Fibroblast of skin of right biceps (primary cell): ENCODE results near the gene TSHB.
"Not testable (repeated sequence)": the region's sequence is repeated elsewhere in the genome, so short reads cannot be mapped to it uniquely, and the experiment has no call there.

Source experiments
- DNase-seq: peaks from one replicate; pipeline ENCODE4 v3.0.0-alpha.2; 2013

Gene TSHB

DNA sequence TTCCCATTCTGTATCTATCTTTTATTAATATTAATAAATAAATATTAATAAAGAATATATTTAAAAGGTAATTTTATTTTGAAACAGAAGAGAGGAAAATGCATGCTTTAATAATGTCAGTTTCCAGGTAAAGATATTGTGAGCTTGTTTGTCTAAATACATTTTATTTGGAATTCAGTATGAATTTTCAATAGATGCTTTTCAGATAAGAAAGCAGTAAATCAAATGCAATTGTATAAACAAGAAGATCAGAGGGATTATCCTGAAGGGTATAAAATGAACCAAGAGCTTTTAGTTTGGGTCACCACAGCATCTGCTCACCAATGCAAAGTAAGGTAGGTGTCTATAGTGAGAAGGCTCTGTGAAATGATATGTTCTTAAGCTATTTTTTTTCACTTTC lies at the start of gene TSHB:
TSS of gene TSHB (plus strand) at position 301 of the 400 bp plus-strand sequence. CDS start 3,537 bp downstream, outside the sequence.
- DNase-seq: no peak

DNA sequence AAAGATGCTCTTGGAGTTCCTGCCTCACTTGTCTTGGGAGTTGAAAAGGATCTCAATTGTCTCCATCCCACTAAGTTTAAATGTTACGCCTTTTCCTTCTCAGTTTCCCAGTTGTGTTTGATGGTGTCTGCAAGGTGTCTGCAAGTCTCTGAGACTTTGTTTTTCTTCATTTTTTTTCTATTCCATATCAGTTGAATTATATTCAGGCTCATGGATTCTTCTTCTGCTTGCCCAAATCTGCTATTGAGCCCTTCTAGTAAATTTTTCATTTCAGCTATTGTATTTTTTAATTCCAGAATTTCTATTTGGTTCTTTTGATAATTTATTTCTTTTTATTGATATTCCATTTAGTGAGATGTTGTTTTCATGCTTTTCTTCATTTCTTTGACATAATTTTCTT lies 47.4 kb upstream of the TSHB start:
- no peak for DNase-seq

DNA sequence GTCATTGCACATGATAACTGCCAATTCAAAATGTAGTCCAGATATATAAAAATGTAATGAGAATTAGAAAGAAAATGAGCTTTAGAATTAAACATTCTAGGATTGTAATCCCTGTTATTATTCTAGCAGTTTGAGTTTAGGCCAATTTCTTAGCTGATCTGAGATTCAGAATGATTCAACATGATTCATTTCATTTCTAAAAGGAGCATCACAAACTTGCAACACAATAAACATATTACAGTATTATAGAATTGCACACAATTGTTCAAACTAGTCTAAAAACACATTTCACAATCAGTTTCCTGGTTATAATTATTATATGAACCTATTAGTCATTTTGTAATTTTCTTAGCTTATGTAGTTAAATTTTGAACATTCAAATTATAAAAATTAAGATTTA lies 43.3 kb upstream of the TSHB start:
- DNase-seq: no peak

DNA sequence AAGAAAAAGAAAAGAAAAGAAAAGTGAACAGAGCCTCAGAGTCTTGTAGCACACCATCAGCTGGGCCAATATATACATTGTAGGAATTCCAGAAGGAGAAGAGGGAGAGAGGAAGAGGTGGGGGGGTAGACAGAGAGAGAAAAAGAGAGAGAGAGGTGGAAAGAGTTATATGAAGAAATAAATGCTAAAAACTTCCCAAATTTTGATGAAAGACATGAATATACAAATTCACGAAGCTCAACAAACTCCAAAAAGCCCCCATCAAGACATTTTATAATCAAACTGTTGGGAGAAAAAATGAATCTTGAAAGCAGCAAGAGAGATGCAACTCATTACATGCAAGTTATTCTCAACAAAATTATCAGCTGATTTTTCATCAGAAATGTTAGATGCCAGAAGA lies 41.5 kb upstream of the TSHB start:
- no peak for DNase-seq

DNA sequence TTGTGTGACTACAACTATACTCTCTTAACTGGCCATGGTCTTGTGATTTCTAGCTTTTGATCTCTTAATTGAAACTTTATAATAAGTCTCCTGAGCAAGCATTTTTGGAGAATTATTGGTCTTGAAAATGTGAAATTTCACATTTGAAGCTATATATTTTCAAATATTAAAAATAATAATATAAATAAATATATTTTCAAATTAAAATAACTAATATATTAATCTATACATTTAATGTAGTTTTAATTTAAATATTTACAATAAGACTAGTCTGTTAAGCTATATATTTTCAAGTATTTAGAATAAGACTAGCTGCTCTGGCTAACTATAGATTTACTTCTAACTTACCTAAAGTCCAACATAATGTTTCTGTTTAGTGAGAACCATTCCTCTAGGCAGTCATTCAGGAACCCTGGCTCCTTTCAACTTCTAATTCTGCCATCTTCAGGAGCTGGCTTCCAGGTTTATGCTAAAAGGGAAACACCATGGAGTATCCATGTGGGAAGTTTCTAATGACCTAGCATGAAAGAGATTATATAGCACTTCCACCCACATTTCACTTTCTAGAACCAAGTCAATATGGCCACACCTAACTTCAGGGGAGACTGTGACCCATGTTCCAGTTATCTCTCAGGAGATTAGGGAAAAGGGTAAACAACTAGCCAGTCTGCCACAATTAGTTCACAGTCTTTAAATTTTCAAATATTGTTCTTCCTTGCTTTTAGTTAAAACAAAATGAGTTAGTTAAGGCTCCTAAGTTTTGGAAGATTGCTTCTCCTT lies 31.9 kb upstream of the TSHB start:
- DNase-seq: no peak

DNA sequence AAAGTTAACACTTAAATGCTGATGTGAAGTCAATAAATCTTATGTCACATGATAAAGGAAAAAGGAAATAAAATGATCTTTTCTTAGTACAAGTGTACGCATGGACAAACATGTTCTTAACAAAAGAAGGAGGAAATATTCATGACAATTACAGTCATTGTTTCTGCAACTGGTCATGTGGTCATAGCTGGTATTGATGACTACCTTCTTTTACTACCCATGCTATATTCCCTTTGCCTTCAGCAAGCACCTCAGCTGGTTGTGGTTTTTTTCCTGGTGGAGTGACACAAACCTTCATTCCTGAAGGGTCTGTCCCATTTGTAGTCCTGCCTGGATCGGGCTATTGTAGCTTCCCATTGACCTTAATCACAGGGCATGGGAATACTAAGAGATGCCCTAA lies 23.4 kb upstream of the TSHB start:
- DNase-seq: no peak

DNA sequence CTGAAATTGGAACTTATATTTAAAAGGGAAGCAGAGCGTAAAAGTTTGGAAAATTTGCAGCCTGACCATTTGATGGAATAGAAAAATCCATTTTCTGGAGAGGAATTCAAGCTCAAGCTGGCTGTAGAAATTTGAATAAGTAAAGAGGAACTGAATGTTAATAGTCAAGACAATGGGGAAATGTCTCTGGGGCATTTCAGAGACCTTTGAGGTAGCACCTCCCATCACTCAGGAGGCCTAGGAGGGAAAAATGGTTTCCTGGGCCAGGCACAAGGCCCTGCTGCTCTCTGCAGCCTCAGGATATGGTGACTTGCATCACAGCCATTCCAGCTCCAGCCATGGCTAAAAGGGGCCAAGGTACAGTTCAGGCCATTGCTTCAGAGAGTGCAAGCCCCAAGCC lies 17.6 kb upstream of the TSHB start:
- DNase-seq: no peak

DNA sequence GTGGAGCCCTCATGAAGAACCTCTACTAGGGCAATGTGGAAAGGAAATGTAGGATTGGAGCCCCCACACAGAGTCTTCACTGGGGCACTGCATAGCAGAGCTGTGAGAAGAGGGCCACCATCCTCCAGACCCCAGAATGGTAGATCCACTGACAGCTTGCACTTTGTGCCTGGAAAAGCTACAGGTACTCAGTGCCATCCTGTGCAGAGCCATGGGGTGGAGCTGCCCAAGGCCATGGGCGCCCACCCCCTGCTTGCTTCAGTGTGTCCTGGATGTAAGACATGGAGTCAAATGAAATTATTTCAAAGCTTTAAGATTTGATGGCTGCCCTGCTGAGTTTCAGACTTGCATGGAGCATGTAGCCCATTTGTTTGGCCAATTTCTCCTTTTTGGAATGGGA lies 17.2 kb upstream of the TSHB start:
- DNase-seq: no peak

DNA sequence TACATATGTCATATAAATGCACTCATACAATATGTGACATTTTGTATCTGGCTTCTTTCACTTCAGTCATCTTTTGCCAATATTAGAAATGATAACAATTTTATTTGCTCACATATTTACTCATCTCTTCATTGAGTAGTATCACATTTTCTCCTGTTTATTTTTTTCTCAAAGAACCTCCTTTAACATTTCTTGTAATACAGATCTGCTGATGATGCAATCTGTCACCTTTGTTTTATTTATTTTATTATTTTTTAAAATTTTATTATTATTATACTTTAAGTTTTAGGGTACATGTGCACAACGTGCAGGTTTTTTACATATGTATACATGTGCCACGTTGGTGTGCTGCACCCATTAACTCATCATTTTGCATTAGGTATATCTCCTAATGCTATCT lies 15.8 kb upstream of the TSHB start:
- DNase-seq: no peak

DNA sequence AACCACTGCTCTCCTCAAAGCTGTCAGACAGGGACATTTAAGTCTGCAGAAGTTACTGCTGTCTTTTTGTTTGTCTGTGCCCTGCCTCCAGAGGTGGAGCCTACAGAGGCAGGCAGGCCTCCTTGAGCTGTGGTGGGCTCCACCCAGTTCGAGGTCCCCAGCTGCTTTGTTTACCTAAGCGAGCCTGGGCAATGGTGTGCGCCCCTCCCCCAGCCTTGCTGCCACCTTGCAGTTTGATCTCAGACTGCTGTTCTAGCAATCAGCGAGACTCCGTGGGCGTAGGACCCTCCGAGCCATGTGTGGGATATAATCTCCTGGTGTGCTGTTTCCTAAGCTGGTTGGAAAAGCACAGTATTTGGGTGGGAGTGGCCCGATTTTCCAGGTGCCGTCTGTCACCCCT lies 10.1 kb upstream of the TSHB start:
- DNase-seq: not testable (repeated sequence)

DNA sequence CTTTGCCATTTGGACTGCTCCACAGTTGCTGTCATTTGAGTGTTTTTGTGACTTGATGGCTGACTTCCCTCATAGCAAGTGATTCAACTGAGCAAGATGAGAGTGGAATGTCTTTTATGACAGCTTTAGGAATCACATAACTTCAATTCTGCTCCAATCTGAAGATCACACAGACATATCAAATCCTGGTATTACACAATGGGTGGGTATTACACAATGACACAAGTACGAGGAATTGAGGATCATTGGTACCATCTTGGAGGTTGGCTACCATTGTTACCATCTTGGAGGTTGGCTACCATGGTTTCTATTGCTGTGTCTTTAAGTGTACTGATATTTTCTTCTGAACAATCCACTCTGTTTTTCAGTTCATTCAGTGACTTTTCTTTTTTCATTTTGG lies 8.5 kb upstream of the TSHB start:
- no peak for DNase-seq

DNA sequence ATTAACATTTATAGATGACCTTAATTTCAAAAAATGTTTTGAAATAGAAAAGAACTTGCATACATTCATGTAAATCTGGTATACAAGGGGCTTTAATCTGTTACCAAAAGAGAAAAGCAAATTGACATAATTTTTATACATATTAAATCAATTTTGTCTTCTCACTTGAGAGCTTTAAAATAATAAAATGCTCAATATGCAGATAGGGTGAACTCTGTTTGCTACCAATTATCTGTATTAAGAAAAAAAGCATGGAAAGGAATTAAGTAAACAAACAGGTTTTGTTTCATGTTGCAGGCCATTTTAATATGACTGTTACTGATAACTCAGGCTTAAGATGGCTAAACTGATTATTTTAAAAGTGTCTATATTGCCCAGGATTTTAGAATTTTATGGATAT lies 6.0 kb upstream of the TSHB start:
- no peak for DNase-seq

DNA sequence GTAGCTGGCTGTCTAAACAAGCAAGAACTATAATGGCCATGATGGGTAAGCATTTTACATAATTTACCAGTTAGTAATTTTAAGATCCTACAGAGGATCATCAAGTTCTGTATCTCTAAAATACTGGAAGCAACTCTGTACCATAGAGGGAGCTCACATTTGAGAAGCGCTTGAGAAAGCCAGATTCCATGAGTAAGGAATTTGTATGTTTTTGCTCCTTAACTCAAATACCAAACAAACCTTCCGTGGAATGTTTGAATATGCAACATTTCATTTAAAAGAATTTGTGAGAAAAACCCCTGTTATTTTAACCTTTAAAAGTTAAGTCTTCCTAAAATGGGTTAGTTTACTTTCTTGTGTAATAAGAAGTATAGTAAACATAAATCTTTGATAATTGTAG lies 2.0 kb downstream of the TSHB start:
- no peak for DNase-seq

DNA sequence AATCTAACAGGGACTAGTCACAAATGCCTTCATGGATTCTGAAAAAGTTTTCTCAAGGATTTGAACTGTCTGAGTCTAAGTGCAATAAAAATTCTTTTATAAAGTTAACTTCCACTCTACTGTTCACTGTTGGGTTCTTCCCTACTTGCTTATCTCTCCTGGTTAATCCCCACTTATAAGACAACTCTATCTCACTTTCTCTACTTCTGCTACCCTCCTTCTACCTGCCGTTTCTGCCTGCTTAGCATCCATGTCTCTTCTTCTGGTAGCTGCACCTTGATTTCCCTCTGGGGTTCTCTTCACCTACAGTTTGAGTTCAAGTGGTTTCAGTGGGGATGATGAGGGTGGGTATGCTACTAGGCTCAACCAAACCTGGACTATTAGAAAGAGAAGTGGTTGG lies 6.0 kb downstream of the TSHB start:
- DNase-seq: no peak

DNA sequence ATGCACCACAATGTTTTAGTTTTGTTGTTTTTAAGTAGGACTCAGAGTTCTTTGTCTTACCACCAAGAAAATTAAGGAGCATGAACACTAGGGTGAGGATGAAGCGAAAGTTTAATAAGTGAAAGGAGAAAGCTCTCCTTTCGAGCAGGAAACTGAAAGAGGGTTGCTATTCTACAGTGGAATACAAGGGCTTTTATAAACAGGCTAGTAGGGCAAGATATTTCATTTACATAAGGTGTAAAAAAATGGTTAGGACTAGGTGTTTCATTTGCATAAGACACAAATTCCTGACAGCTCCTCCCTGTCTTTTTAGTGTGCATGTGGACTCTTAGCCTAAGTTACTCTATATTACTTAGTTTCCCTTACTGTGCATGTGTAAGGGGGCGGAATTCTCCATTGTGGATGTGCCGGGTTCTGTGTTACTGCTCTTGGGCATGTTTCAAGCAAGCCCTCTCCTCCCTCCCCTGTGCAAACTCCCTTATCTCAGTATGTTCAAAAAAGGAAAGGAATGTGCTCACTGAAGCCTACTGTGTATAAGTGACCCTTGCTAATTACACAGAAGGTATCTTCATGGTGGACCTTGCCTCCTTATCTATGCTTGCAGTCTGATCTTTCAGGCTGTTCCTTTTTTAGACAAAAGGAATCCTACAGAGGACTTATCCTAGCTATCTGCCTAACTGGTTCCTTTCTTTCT lies 7.3 kb downstream of the TSHB start:
- DNase-seq: no peak

DNA sequence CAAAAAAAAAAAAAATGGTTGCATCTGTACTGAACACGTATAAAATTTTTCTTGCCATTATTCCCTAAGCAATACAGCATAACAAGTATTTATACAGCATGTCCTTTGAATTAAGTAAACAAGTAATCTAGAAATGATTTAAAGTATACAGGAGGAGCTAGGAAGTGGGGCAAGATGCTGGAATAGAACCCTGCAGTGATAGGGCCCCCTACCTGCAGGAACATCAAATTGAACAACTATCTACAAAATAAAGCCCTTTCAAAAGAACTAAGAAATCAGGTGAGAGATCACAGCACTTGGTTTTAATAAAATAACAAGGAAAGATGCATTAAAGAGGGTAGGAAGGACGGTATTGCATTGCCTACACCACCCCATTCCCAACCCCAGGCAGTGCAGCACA lies 10.9 kb downstream of the TSHB start:
- DNase-seq: no peak

DNA sequence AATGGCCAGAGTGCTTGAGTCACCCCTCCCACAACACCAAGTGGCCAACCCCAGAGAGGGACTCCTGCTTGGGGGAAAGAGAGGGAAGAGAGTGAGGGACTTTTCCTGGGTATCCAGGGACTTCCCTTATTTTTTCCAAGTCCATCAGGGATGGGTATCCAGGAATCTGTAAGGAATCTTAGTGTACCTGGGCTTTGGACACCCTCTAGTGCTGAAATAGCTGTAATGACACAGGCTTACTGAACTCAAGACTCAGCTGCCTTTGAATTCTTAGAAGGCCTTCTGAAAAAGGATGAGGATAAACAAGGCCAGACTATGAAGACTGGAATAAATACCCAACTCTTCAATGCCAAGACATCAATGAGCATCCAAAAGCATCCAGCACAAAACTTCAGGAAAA lies 12.0 kb downstream of the TSHB start:
- DNase-seq: peak; percentile 20

DNA sequence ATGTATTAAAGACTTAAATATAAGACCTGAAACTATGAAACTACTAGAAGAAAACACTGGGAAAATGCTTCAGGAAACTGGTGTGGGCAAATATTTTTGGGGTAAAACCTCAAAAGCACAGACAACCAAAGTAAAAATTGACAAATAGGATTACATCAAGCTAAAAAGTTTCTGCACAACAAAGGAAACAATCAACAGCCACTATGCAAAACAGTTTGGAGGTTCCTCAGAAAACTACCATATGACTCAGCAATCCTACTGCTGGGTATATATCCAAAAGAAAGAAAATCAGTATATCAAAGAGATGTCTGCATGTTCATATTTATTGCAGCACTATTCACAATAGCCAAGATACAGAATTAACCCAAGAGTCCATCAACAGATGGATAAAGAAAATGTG lies 17.1 kb downstream of the TSHB start:
- DNase-seq: no peak

DNA sequence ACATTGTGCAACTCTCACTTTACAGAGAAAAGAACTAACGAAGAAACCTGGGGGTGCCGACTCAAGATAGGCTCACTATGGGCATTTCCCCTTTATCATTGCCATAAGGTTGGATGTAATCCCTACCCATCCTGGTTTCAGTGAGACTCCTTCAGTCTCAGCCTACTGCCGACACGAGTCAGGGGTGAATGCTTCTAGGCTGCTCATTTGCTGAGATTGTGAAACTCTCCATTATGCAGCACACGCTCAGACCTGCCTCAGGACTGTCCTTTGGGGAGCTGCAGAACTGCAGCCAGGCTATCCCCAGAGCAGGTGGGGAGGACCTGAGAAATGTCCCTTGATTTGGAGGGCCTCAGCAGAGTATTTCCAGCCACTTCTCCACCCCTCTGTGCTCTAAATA lies 22.2 kb downstream of the TSHB start:
- DNase-seq: no peak

DNA sequence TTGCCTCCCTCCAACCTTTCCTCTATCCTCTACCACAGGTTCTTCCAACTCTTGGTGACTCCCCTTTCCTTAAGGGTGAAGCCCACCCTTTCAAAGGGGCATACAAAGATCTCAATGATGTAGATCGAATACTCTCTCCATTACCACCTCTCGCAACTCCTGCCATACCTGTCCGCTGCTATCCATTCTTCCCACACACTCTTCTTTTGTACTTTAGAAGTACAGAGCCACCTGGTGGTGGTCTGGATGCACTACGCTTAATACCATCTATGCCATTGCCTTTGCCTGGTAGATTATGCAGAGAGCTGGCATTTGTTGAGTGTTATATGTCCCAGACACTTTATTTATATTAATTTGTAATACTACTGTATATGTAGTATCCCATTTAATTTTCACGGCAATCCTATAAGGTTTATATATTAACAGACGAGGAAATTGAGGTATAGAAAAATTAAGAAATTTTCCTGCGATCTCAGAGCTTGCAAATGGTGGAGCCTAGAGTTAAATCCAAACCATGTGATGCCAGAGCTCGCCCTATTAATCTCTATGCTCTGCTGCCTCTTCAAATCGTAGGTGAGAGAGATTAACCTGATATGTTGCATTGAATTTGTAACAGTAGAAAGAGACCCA lies 22.9 kb downstream of the TSHB start:
- DNase-seq: peak; percentile 40

DNA sequence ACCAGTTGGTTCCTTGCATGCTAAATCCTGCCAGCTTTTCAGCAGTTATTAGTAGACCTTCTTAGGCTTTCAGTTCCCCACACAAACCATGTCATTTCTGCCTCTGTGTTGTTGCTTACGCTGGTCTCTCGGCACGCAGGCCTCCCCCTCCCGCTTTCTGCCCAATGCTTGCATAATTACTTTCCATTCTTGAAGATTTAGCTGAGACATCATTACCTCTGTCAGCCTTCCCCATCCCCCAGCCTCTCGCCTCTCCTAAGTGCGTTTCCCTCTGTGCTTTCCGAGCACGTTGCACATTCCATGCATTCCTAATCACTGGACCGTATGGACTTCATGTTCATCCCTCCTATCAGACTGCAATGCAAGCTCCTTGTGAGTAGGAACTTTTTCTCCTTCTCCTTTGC lies 26.8 kb downstream of the TSHB start:
- DNase-seq: peak; percentile 89

DNA sequence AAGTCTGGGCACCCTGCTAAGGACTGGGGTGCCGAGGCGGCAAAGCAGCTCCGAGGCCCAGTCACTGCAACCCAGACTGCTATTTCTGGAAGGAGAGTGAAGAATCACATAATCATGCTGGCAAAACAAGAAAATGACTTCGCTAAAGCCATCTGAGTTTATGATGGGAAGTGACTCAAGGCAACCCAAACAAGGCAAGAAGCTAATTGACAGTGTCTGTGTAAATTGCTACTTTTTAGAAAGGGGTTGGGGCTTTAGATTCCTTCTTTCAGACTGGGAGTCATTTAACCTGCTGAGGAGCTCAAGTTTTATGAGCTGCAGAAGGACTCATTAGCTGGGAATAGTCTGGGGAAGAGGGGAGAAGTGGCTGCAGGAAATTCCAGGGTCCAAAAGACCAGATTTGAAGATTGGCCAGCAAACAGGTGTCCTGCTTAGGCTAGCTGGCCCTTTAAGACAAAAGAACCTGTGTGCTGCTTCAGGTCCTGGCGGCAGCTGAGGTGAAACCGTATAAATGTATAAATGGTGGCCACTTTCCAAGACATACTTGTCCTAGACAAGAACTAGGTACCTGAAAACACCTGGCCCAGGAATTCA lies 28.1 kb downstream of the TSHB start:
- DNase-seq: no peak

DNA sequence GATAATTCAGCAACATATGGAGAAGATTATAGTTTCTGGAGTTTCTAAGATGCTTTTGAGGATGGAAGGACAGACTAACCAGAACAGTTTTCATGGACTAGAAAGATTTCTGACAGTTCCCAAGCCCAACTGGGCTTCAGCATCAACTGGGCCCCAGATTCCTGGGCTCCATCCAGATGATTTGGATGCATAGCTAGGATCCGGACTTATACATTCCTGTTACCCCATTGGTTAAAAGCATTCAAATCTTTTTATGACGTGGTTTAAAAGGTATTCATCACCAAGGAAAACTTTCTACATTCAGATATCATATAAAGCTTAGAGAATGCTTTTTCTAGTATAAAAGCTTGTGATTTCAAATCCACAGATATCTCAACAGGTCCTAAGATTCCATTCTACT lies 29.7 kb downstream of the TSHB start:
- DNase-seq: peak; percentile 47

DNA sequence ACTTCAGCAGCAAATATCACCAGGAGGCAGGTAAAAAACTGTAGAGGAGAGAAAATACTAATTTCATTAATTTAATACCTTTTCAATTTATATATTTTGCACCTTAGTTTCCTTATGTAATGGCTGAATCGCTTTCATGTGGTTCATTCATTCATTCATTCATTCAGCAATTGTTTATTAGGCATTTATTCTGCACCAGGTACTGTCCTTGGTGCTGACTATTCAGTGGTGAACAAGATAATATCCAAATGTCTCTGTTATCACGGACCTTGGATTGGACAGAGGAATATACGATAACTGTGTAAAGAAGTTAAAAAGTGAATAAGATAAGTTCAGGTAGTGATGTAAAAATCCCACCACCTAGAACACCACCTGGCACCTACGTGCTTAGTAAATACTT lies 30.9 kb downstream of the TSHB start:
- DNase-seq: no peak
